GM12878 (cell line): ENCODE data around the gene CCDC68. TPM values are rescaled to one million over a fixed set of nuclear protein-coding genes. Genes with fewer than 3 reads are reported as not detected.

Experiments used
- ATAC-seq: fragments of 200-7000 bp; cut with Tn5 transposase; 3 replicates; pipeline ENCODE4 v1.9.1; 2020; ENCODE audit warnings: mild to moderate bottlenecking, moderate library complexity
- BruUV-seq: library from RNA; stranded (reverse); fragments of 400-500 nt; replicated peaks from 2 replicates; lab custom pipeline; 2021; lab: Mats Ljungman, UMichigan
- CTCF ChIA-PET: fragments of 300-600 bp; sonication (Branson Sonifier 250); formaldehyde crosslinking; extraction: SDS; loops from one replicate; lab custom pipeline; 2021; ENCODE audit warnings: inconsistent platforms; lab: Yijun Ruan, JAX
- POLR2A ChIA-PET: fragments of 350-600 bp; formaldehyde crosslinking; extraction: SDS; loops from one replicate; lab custom pipeline; 2021; ENCODE audit warnings: inconsistent platforms; lab: Charles Lee
- RAD21 ChIA-PET: fragments of 300-600 bp; sonication (Branson Sonifier 250); formaldehyde crosslinking; loops from one replicate; lab custom pipeline; 2023; ENCODE audit warnings: antibody characterized with exemption; ENCODE audit not compliant: unreplicated experiment; lab: Charles Lee
- SMC1A ChIA-PET: fragments of 300-600 bp; sonication (Branson Sonifier 250); formaldehyde crosslinking; loops from one replicate; lab custom pipeline; 2023; ENCODE audit not compliant: unreplicated experiment, uncharacterized antibody; lab: Charles Lee
- DNase-seq: peaks from one replicate; pipeline ENCODE4 v3.0.0-alpha.2; 2011; ENCODE audit warnings: low read depth, low spot score
- FAIRE-seq: peaks from 3 replicates; lab custom pipeline; 2011; peaks lifted over from hg19 to GRCh38; lab: Jason Lieb, UNC
- H2AFZ ChIP-seq: 2 replicates; pipeline ENCODE4 v1.6.0; 2011; ENCODE audit warnings: low read depth, low read length, control low read depth; ENCODE audit not compliant: control insufficient read depth
- H3K27ac ChIP-seq: 2 replicates; pipeline ENCODE4 v1.5.1; 2011; ENCODE audit warnings: control low read depth; ENCODE audit not compliant: control insufficient read depth, insufficient read depth
- H3K27me3 ChIP-seq, 2 experiments: replicated peaks in 1 of 2; 2 replicates each; pipeline versions ENCODE4 v1.6.0 to v1.6.1; 2011; ENCODE audit warnings: low read length in 1 of 2; ENCODE audit not compliant: control insufficient read depth in 2 of 2, insufficient read depth in 2 of 2
- H3K36me3 ChIP-seq, 2 experiments: 2 replicates each; pipeline ENCODE4 v1.5.1; 2011; ENCODE audit warnings: low read length in 1 of 2; ENCODE audit not compliant: control insufficient read depth in 2 of 2, insufficient read depth in 2 of 2
- H3K4me1 ChIP-seq: 2 replicates; pipeline ENCODE4 v1.6.1; 2011; ENCODE audit warnings: mild to moderate bottlenecking, low read length, moderate library complexity, mixed read lengths; ENCODE audit not compliant: control insufficient read depth, insufficient read depth
- H3K4me2 ChIP-seq: 2 replicates; pipeline ENCODE4 v1.6.0; 2011; ENCODE audit warnings: control low read depth; ENCODE audit not compliant: control insufficient read depth, insufficient read depth
- H3K4me3 ChIP-seq: fragments of 200-600 bp; sonication (generic); 2 replicates; pipeline ENCODE4 v1.5.1; 2016
- H3K79me2 ChIP-seq: 2 replicates; pipeline ENCODE4 v1.6.0; 2011; ENCODE audit warnings: low read length; ENCODE audit not compliant: control insufficient read depth, insufficient read depth
- H3K9ac ChIP-seq: 2 replicates; pipeline ENCODE4 v1.8.0; 2011; ENCODE audit warnings: low read length, control low read depth, mixed read lengths; ENCODE audit not compliant: control insufficient read depth, insufficient read depth
- H3K9me3 ChIP-seq: replicated peaks from 3 replicates; pipeline ENCODE4 v1.5.1; 2011; ENCODE audit warnings: mild to moderate bottlenecking, low read length; ENCODE audit not compliant: control insufficient read depth, insufficient read depth
- H4K20me1 ChIP-seq: 2 replicates; pipeline ENCODE4 v1.6.0; 2011; ENCODE audit not compliant: control insufficient read depth, insufficient read depth
- E4F1 ChIP-seq: fragments of 450-650 bp; IDR thresholded peaks from 2 replicates; pipeline ENCODE4 v1.6.1; 2018; ENCODE audit warnings: borderline replicate concordance, mild to moderate bottlenecking; ENCODE audit not compliant: partially characterized antibody
- IKZF2 ChIP-seq, 2 experiments: fragments of 450-650 bp; IDR thresholded peaks; 2 replicates each; pipeline ENCODE4 v1.6.1; 2017; ENCODE audit warnings: mild to moderate bottlenecking in 2 of 2, moderate library complexity in 2 of 2
- KLF5 ChIP-seq: fragments of 450-650 bp; IDR thresholded peaks from 2 replicates; pipeline ENCODE4 v1.6.1; 2014; ENCODE audit warnings: mild to moderate bottlenecking; ENCODE audit not compliant: partially characterized antibody
- MEF2A ChIP-seq: IDR thresholded peaks from 2 replicates; pipeline ENCODE4 v1.6.1; 2011; ENCODE audit warnings: low read depth, mild to moderate bottlenecking, low read length, moderate library complexity; ENCODE audit not compliant: insufficient read depth
- MYB ChIP-seq: fragments of 150-350 bp; IDR thresholded peaks from 2 replicates; pipeline ENCODE4 v1.6.1; 2014; ENCODE audit warnings: mild to moderate bottlenecking, low read depth, low read length, borderline replicate concordance
- NFIC ChIP-seq: IDR thresholded peaks from 2 replicates; pipeline ENCODE4 v1.6.1; 2012; ENCODE audit warnings: low read depth, mild to moderate bottlenecking, inconsistent platforms, low read length, moderate library complexity
- SMARCA5 ChIP-seq: fragments of 450-650 bp; IDR thresholded peaks from 2 replicates; pipeline ENCODE4 v1.6.1; 2017; ENCODE audit warnings: mild to moderate bottlenecking
- WGBS: methylation state at CpG from one replicate; pipeline ENCODE4 v1.1.6; 2016; ENCODE audit warnings: low lambda C conversion rate; ENCODE audit not compliant: insufficient replicate concordance, insufficient coverage; ENCODE audit errors: missing lambda C conversion rate; 5-methylcytosine and 5-hydroxymethylcytosine counted together
- in situ Hi-C: fragments of 300-500 bp; cut with MboI; formaldehyde crosslinking; loops from 9 replicates; pipeline ENCODE4 v1.14.3; 2018; ENCODE audit warnings: mixed read lengths
- intact Hi-C: fragments of 100-400 bp; cut with micrococcal nuclease; formaldehyde crosslinking; loops from one replicate; pipeline ENCODE4 v1.14.2; 2022; ENCODE audit not compliant: unreplicated experiment
- polyA plus RNA-seq, 11 experiments: library from polyadenylated mRNA; depleted of rRNA in 4 of 11; unstranded in 6 of 11; stranded (reverse) in 5 of 11; fragments of >200 nt; fragmentation: Nextera tagmentation in 4 of 11; fragmentation: Illumina TruSeq in 1 of 11; extraction: Ambion mirVana in 4 of 11; extraction: Trizol in 1 of 11; gene quantifications; 1 replicate in 1 of 11; 2 replicates in 10 of 11; pipeline versions ENCODE4 v1.2.1 to v1.2.3, GENCODE V29; 2011 to 2016; ENCODE audit warnings: inconsistent platforms in 2 of 11, missing spikeins in 2 of 11, low read depth in 1 of 11
- total RNA-seq, 4 experiments: library from RNA; depleted of rRNA in 3 of 4; stranded (reverse); fragments of >200 nt in 3 of 4; fragmentation: Illumina TruSeq in 1 of 4; extraction: Trizol in 1 of 4; gene quantifications; 2 replicates each; pipeline versions ENCODE4 v1.2.1 to v1.2.3, GENCODE V29; 2013 to 2021
- TF ChIP-seq, protein P1 (sequence below): IDR thresholded peaks from 2 replicates; pipeline ENCODE4 v1.6.1; 2011; ENCODE audit warnings: borderline replicate concordance, low read depth, mild to moderate bottlenecking, moderate library complexity, low read length; ENCODE audit not compliant: insufficient read depth, poor library complexity, severe bottlenecking
- TF ChIP-seq, protein P2 (sequence below): IDR thresholded peaks from 2 replicates; pipeline ENCODE4 v1.6.1; 2012; ENCODE audit warnings: improper control_type of control experiment, low read depth, low read length; ENCODE audit not compliant: insufficient replicate concordance

The CCDC68 gene
- total and polyA plus RNA-seq, 10 of the 15 experiments (the other 5 are each of a cell fraction or from before 2014, with no cell fraction given): 0.04 TPM; not detected in 9

GRCh38 chr18:54948350-54948837, 10.9 kb downstream of the CCDC68 start:
- Histone ChIP-seq H3K4me1 (no peaks in the 10 kb centered on the region), H3K9me3 (no peaks in the 10 kb centered on the region), H3K4me3 (no peak overlapping the region), H2AFZ (no peak overlapping the region), H3K27ac (no peak overlapping the region), H3K36me3 (no peaks in the 10 kb centered on the region), H4K20me1 (no peaks in the 10 kb centered on the region), H3K9ac (no peak overlapping the region), H3K79me2 (no peaks in the 10 kb centered on the region), H3K27me3 (no peaks in the 10 kb centered on the region), H3K4me2 (no peak overlapping the region)
- CTCF ChIA-PET: no interaction called here
- ATAC-seq (no peak; the same call in 2 of the 3 replicates), FAIRE-seq (no peak), DNase-seq (no peak)
- intact Hi-C loops (no loop called here), in situ Hi-C loops (no loop called here)
- 31% methylated on average over 4 of the region's 4 CpGs for WGBS
- no peak for TF ChIP-seq E4F1
- TF ChIP-seq SMARCA5: no peak
- TF ChIP-seq, protein P1, sequence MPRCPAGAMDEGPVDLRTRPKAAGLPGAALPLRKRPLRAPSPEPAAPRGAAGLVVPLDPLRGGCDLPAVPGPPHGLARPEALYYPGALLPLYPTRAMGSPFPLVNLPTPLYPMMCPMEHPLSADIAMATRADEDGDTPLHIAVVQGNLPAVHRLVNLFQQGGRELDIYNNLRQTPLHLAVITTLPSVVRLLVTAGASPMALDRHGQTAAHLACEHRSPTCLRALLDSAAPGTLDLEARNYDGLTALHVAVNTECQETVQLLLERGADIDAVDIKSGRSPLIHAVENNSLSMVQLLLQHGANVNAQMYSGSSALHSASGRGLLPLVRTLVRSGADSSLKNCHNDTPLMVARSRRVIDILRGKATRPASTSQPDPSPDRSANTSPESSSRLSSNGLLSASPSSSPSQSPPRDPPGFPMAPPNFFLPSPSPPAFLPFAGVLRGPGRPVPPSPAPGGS: no peak
- no peak for TF ChIP-seq MEF2A
- no peak for TF ChIP-seq KLF5
- TF ChIP-seq, protein P2, sequence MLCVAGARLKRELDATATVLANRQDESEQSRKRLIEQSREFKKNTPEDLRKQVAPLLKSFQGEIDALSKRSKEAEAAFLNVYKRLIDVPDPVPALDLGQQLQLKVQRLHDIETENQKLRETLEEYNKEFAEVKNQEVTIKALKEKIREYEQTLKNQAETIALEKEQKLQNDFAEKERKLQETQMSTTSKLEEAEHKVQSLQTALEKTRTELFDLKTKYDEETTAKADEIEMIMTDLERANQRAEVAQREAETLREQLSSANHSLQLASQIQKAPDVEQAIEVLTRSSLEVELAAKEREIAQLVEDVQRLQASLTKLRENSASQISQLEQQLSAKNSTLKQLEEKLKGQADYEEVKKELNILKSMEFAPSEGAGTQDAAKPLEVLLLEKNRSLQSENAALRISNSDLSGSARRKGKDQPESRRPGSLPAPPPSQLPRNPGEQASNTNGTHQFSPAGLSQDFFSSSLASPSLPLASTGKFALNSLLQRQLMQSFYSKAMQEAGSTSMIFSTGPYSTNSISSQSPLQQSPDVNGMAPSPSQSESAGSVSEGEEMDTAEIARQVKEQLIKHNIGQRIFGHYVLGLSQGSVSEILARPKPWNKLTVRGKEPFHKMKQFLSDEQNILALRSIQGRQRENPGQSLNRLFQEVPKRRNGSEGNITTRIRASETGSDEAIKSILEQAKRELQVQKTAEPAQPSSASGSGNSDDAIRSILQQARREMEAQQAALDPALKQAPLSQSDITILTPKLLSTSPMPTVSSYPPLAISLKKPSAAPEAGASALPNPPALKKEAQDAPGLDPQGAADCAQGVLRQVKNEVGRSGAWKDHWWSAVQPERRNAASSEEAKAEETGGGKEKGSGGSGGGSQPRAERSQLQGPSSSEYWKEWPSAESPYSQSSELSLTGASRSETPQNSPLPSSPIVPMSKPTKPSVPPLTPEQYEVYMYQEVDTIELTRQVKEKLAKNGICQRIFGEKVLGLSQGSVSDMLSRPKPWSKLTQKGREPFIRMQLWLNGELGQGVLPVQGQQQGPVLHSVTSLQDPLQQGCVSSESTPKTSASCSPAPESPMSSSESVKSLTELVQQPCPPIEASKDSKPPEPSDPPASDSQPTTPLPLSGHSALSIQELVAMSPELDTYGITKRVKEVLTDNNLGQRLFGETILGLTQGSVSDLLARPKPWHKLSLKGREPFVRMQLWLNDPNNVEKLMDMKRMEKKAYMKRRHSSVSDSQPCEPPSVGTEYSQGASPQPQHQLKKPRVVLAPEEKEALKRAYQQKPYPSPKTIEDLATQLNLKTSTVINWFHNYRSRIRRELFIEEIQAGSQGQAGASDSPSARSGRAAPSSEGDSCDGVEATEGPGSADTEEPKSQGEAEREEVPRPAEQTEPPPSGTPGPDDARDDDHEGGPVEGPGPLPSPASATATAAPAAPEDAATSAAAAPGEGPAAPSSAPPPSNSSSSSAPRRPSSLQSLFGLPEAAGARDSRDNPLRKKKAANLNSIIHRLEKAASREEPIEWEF: no peak
- TF ChIP-seq MYB: no peak
- no peak for TF ChIP-seq NFIC
- no peak for TF ChIP-seq IKZF2 (IDR thresholded peaks at IDR 0.05)
- SMC1A ChIA-PET: no interaction called here
- BruUV-seq: no TSS peak
- RAD21 ChIA-PET: no interaction called here
- POLR2A ChIA-PET: no interaction called here
